AG10803 (cell line): ENCODE data around the gene ENTPD6.

ENCODE experiments used
- DNase-seq: peaks from one replicate; pipeline ENCODE4 v3.0.0; 2010; ENCODE audit warnings: low read depth
- H3K4me3 ChIP-seq: 2 replicates; pipeline ENCODE4 v1.5.1; 2011; ENCODE audit warnings: mild to moderate bottlenecking, low read length, control low read depth
- CTCF ChIP-seq: conservative IDR thresholded peaks from 2 replicates; pipeline ENCODE4 v1.5.1; 2011; ENCODE audit warnings: mild to moderate bottlenecking, low read length, control low read depth, inconsistent platforms

ENTPD6 gene

DNA sequence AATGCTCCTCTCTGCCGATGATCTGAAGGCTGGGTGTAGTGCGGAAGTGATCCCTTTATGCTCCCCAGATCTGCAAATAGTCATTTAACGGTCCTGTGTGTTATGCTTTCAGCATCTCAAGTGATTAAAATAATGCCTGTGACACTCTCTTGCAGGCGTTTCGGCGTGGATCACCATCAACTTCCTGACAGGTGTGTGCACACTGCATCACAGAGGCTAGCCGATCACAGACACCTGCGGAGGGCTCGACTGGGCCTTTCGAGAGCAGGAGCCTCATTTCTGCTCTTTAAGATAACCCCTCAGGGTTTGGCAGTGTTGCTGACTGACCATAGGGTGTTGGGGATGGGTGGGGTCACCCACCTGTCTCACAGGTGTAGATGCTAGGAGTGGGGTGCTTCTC, 20.0 kb downstream of the ENTPD6 start:
- DNase-seq: no peak
- TF ChIP-seq CTCF: no peak
- no peak overlapping the region for H3K4me3 ChIP-seq

GRCh38 chr20:25216199-25216945, 20.9 kb downstream of the ENTPD6 start:
- DNase-seq: no peak
- TF ChIP-seq CTCF: no peak

DNA sequence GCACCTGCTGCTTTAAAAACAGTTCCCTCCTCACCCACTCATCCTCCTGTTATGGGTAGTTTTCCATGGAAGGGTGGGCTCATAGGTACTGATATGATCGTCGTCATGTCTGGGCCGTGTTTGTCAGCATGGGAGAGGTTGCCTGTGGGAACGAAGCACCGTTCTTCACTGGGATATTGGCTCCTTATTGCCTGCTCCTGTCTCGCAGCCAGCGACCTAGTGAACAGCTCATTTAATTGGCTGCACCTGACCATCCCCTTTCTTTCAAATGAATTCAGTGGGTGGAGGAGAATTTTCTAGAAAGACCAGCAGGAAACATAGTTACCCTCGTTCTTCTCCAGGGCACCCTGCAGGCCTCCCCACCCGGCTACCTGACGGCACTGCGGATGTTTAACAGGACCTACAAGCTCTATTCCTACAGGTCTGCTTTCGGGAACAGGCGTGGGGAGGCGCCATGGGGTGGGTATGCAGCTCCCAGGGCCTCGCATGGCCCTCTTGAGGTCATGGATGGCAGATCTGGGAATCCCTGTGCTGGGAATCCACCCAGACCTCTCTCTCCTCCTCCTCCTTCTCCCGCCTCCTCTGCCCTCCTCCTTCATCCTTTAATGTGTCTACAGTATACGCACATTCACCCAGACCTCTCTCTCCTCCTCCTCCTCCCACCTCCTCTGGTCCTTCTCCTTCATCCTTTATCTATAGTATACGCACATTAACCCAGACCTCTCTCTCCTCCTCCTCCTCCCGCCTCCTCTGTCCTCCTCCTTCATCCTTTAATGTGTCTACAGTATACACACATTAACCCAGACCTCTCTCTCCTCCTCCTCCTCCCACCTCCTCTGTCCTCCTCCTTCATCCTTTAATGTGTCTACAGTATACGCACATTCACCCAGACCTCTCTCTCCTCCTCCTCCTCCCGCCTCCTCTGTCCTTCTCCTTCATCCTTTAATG, 21.9 kb downstream of the ENTPD6 start:
- H3K4me3 ChIP-seq: no peak overlapping the region
- no peak for TF ChIP-seq CTCF
- DNase-seq: no peak

More at GRCh38 chr20:25216199-25216945, 20.9 kb downstream of the ENTPD6 start:
- no peak overlapping the region for H3K4me3 ChIP-seq

DNA sequence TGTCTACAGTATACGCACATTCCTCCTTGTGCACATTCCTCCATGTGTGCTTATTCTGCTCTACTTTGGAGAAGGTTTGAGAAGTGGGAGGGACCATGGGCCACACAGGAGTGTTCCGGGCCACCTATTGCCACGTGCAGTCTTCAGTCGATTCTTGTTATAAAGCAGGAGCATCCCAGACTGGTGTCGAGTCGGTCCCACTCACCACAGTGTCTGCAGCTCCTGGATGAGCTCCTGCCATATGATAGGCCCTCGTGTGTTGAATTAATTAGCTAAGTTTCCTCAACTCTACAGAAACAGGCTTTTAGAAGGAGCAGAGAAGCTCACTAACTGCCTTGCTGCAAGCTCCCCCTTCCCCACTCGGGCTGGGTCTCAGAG, 22.6 kb downstream of the ENTPD6 start:
- no peak for DNase-seq
- no peak overlapping the region for H3K4me3 ChIP-seq
- TF ChIP-seq CTCF: no peak

- DNase-seq: no peak
- no peak overlapping the region for H3K4me3 ChIP-seq
- no peak for TF ChIP-seq CTCF
These were observed 23.0 kb downstream of the ENTPD6 start for GRCh38 chr20:25218492-25218891.

- no peak for DNase-seq
- TF ChIP-seq CTCF: no peak
- H3K4me3 ChIP-seq: no peak overlapping the region
These were observed 23.9 kb downstream of the ENTPD6 start for GRCh38 chr20:25219365-25219764.
